GM19043 (cell line): ENCODE data around the gene DLG1.

ENCODE experiments used
- ATAC-seq: cut with Tn5 transposase; IDR thresholded peaks from one replicate; pipeline ENCODE4 v1.9.1; 2021; ENCODE audit warnings: low read depth; ENCODE audit not compliant: unreplicated experiment

The DLG1 gene

DNA sequence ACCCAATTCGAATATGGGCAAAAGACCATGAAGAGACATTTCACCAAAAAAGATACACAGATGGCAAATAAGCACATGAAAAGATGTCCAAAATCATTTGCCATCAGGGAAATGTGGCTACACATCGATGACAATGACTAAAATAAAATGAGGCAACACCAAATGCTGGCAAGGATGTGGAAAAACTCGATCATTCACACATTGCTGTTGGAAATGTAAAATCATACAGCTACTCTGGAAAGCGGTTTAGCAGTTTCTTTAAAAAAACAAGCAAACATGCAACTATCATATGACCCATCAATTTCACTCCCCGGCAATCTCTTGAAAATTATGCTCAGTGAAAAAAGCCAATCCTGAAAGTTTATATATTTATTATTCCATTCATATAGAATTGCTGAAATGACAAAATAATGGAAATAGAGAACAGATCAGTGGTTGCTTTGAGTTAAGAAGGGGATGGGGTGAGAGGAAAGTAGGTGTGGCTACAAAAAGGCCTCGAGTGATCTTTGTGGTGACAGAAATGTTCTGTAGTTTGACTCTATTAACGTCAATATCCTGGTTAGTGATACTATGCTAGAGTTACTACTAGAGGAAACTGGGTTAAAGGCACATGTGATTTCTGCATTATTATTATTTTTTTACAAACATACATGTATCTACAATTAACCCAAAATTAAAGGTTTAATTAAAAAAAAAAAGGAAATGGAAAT lies 45.0 kb downstream of the DLG1 start:
- ATAC-seq: no peak

DNA sequence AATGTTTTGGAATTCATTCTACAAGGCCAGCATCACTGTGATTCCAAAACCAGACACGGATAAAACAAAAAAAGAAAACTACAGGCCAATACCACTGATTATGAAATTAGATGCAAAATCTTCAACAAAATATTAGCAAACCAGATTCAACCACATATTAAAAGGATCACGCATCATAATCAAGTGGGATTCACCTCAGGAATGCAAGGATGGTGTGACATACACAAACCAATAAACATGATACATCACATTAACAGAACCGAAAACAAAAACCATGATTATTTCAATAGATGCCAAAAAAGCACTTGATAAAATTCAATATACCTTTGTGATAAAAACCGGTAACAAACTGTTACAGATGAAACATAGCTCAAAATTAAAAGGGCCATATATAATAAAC lies 48.9 kb downstream of the DLG1 start:
- ATAC-seq: no peak

DNA sequence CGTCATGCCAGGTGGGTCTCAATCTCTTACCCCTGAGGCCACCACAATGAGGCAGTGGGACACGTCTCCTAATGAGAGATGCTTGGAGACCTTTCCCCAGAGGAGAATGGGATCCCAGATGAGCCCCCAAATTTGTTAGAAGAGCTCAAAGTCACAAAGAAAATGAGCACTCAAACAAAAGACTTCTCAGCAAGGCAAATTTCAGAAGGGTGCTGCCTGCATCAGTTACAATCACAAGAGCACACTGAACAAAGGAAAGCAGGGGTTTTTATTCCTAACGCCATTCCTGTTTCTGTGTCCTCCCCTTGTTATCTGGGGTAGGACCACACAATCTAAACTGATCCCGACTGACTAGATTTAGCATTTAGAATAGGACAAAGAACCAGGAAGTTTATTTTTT lies 50.1 kb downstream of the DLG1 start:
- no peak for ATAC-seq

- ATAC-seq: no peak
These were observed 53.7 kb downstream of the DLG1 start for GRCh38 chr3:197244751-197245150.

GRCh38 chr3:197242784-197243432 lies 55.5 kb downstream of the DLG1 start:
- ATAC-seq: no peak

GRCh38 chr3:197241173-197241572 lies 57.2 kb downstream of the DLG1 start:
- no peak for ATAC-seq

- ATAC-seq: no peak
These were observed 58.6 kb downstream of the DLG1 start for GRCh38 chr3:197239857-197240256.

- no peak for ATAC-seq
These were observed 59.6 kb downstream of the DLG1 start for GRCh38 chr3:197238842-197239241.

GRCh38 chr3:197237897-197238296 lies 60.5 kb downstream of the DLG1 start:
- ATAC-seq: no peak

DNA sequence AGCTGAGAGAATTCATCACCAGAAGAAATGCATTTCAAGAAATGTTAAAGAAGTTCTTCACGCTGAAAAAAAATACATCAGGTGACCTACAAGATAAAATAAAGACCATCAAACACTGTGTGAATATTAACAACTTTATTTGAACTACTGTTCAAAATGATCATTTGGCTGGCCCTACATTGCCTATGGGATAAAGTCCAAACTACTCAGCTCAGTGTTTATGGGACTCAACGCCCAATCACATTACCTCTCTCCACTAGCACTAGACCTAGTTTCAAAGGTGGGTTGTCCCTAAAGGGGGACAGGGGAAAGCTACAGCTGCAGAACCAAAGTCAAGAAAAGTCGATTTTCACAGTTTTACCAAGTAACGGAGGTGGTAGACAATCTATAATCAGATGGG lies 62.0 kb downstream of the DLG1 start:
- ATAC-seq: no peak

GRCh38 chr3:197234947-197235914 lies 63.2 kb downstream of the DLG1 start:
- no peak for ATAC-seq

DNA sequence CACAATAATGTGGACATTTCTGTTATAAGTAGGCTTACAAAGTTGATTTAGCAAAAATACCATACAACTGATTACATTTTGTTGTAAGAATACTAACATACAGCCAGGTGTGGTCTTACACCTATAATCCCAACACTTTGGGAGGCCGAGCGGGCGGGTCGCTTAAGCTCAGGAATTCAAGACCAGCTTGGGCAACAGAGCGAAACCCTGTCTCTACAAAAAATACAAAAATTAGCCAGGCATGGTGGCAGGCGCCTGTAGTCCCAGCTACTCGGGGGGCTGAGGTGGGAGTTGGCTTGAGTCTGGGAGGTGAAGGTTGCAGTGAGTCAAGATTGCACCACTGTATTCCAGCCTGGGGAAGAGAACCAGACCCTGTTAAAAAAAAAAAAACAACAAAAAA lies 67.1 kb downstream of the DLG1 start:
- ATAC-seq: no peak

DNA sequence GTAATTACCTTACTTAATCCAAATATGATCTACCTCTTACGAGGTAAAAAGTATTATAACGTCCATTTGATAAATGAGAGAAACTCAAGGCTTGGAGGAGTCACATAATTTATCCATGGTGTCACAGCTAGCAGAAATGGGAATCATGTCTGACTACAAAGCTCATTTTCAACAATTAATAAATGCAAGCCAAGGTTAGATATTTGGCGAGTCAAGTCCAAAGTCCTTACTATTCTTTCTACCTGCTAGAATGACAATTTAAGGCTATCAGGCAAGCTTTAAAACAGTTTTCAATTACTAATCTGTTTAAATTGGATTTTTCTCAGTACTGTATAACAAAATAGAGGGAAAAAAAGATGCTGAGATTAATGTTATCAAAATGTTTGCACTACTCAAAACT lies 68.6 kb downstream of the DLG1 start:
- no peak for ATAC-seq

DNA sequence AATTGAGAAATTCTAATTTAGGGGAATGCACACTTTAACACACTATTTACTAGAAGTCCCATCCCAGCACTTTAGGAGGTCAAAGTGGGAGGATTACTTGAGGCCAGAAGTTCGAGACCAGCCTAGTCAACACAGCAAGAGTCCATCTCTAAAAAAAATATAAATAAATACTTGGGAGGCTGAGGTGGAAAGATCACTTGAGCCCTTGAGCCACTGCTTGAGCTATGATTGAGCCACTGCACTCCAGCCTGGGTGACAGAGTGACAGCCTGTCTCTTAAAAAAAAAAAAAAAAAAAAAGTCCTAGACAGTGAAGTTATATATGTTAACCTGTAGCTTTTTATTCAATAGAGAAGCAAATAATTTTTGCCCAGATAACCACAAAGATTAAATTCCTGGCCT lies 69.2 kb downstream of the DLG1 start:
- no peak for ATAC-seq

DNA sequence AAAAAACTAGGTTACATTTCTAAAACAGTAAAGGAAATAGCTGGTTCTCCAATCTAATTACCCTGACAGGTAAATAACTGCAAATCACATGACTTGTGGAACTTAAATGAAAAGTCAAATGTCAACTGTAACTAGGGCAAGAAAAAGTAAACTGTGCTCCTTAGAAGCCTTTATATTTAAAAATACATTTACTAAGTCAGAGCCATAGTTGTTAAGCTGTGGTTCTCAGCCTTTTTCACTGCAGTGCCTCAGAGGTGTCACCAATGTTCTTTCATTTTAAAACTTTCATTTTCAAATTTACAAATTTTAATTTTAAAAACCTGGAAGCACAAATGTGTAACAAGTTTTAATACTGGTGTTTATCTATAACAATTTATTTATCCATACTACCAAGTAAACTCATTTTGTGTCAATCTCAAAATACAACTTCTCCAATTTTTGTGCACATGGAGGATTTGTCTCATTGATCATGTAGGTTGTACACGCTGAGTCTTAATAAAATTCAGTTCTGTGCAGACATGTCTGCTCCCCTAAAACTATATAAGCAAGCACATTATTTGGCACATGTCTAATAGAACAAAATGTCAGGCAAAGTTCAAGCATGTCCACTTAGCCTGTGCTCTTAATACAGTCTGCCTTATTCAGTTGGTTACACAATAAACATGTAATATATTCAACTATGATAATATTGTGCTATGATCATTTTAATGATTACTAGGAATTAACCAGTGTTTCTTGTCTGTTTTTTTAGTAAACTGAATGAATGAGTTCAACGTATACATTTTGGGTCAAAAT lies 70.4 kb downstream of the DLG1 start:
- ATAC-seq: no peak

- ATAC-seq: no peak
These were observed 72.2 kb downstream of the DLG1 start for GRCh38 chr3:197226179-197226578.

DNA sequence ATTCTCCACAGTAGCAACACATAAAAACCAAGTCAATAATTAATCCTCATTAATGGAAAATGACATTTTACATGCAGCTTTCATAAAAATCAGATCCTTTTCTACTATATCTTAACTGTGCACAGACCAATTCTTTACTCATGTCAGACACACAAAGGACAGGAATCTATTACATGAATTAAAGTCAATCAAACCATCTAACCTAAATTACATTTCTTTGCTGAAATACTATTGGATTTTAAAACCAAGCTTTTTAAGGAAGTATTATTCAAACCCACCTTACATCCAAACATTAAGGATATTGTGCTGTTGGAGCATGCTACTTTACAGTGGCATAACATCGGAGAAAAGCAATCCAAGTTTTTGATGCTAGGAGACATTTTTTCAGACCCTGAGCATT lies 72.8 kb downstream of the DLG1 start:
- no peak for ATAC-seq

GRCh38 chr3:197224034-197224444 lies 74.4 kb downstream of the DLG1 start:
- ATAC-seq: no peak

- no peak for ATAC-seq
These were observed 75.5 kb downstream of the DLG1 start for GRCh38 chr3:197222937-197223370.

- no peak for ATAC-seq
These were observed 78.8 kb downstream of the DLG1 start for GRCh38 chr3:197219619-197220018.
